ENCODE data around the gene AGFG1.

Gene AGFG1

DNA sequence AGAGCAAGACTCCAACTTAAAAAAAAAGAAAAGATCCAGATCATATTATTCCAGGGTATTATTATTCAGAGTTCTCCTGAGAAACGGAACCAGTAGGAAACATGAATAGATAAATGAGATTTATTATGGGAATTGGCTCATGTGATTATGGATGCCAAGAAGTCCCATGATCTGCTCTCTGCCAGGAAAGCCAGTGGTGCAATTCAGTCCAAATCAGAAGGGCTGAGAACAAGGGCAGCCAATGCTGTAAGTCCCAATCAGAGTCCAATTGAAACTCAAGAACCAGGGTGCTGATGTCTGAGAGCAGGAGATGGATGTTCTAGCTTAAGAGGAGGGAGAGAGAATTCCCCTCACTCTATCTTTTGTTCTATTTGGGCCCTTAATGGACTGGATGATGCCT, 134.5 kb downstream of the AGFG1 start:
- no peaks in the 10 kb centered on the region for H3K4me1 ChIP-seq (ENCODE audit: insufficient read depth, low read length)
- DNase-seq (no peak), ATAC-seq (ENCODE audit: insufficient read depth, low read depth) (no peak)
- H4K20me1 ChIP-seq (ENCODE audit: insufficient read depth, low read length), result no peaks in the 10 kb centered on the region
- no peaks in the 10 kb centered on the region for H3K27me3 ChIP-seq (ENCODE audit: insufficient read depth, low read length, poor library complexity)
- H3K9ac ChIP-seq (ENCODE audit: low read depth, low read length), result no peak overlapping the region
- H3K4me2 ChIP-seq (ENCODE audit: insufficient read depth, low read length), result no peak overlapping the region
- H3K9me3 ChIP-seq (ENCODE audit: insufficient read depth, low read length, severe bottlenecking), result no peaks in the 10 kb centered on the region
- no peak overlapping the region for H2AFZ ChIP-seq (ENCODE audit: low read depth, low read length)
- no peak overlapping the region for H3K4me3 ChIP-seq (ENCODE audit: low read depth in 1 of 2, low read length in 2 of 2)
- no peaks in the 10 kb centered on the region for H3K36me3 ChIP-seq (ENCODE audit: insufficient read depth, low read length)
- H3K27ac ChIP-seq (ENCODE audit: low read length), result no peak overlapping the region
- H3K79me2 ChIP-seq (ENCODE audit: insufficient read depth, low read length), result no peaks in the 10 kb centered on the region
- TF ChIP-seq, protein P1, sequence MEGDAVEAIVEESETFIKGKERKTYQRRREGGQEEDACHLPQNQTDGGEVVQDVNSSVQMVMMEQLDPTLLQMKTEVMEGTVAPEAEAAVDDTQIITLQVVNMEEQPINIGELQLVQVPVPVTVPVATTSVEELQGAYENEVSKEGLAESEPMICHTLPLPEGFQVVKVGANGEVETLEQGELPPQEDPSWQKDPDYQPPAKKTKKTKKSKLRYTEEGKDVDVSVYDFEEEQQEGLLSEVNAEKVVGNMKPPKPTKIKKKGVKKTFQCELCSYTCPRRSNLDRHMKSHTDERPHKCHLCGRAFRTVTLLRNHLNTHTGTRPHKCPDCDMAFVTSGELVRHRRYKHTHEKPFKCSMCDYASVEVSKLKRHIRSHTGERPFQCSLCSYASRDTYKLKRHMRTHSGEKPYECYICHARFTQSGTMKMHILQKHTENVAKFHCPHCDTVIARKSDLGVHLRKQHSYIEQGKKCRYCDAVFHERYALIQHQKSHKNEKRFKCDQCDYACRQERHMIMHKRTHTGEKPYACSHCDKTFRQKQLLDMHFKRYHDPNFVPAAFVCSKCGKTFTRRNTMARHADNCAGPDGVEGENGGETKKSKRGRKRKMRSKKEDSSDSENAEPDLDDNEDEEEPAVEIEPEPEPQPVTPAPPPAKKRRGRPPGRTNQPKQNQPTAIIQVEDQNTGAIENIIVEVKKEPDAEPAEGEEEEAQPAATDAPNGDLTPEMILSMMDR (IDR thresholded peaks at IDR 0.05; ENCODE audit: borderline replicate concordance, extremely low read depth, low read length, poor library complexity, severe bottlenecking), result no peak
- no peak for TF ChIP-seq EZH2 (IDR thresholded peaks at IDR 0.05; ENCODE audit: borderline replicate concordance, low read depth, low read length, severe bottlenecking)

DNA sequence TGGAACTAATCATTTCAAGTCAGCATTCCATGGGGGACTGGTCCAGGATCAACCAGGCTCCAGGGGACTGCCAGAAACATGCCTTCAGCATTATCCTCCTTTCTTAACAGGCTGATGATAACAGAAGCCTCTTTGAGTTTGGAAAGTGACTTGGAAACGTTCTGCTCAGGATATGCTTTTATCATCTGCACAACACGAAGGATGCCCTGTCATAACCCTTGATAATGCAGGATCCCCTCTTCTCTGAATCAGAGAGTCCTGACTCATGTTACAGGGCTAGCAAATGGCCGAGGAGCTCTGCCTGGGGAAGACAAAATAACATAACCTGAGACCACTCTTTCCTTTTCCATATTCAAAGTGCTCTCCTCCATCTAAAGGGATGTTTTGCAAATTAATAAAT, 136.0 kb downstream of the AGFG1 start:
- DNase-seq (no peak), ATAC-seq (ENCODE audit: insufficient read depth, low read depth) (no peak)
- Histone ChIP-seq H3K4me2 (ENCODE audit: insufficient read depth, low read length) (no peak overlapping the region), H3K4me3 (ENCODE audit: low read depth in 1 of 2, low read length in 2 of 2) (no peak overlapping the region), H3K27me3 (ENCODE audit: insufficient read depth, low read length, poor library complexity) (no peaks in the 10 kb centered on the region), H4K20me1 (ENCODE audit: insufficient read depth, low read length) (no peaks in the 10 kb centered on the region), H2AFZ (ENCODE audit: low read depth, low read length) (no peak overlapping the region), H3K27ac (ENCODE audit: low read length) (no peak overlapping the region), H3K9ac (ENCODE audit: low read depth, low read length) (no peak overlapping the region), H3K79me2 (ENCODE audit: insufficient read depth, low read length) (no peaks in the 10 kb centered on the region), H3K4me1 (ENCODE audit: insufficient read depth, low read length) (no peaks in the 10 kb centered on the region), H3K36me3 (ENCODE audit: insufficient read depth, low read length) (no peaks in the 10 kb centered on the region), H3K9me3 (ENCODE audit: insufficient read depth, low read length, severe bottlenecking) (no peaks in the 10 kb centered on the region)
- no peak for TF ChIP-seq EZH2 (IDR thresholded peaks at IDR 0.05; ENCODE audit: borderline replicate concordance, low read depth, low read length, severe bottlenecking)
- TF ChIP-seq, protein P1 (IDR thresholded peaks at IDR 0.05; ENCODE audit: borderline replicate concordance, extremely low read depth, low read length, poor library complexity, severe bottlenecking), result no peak

DNA sequence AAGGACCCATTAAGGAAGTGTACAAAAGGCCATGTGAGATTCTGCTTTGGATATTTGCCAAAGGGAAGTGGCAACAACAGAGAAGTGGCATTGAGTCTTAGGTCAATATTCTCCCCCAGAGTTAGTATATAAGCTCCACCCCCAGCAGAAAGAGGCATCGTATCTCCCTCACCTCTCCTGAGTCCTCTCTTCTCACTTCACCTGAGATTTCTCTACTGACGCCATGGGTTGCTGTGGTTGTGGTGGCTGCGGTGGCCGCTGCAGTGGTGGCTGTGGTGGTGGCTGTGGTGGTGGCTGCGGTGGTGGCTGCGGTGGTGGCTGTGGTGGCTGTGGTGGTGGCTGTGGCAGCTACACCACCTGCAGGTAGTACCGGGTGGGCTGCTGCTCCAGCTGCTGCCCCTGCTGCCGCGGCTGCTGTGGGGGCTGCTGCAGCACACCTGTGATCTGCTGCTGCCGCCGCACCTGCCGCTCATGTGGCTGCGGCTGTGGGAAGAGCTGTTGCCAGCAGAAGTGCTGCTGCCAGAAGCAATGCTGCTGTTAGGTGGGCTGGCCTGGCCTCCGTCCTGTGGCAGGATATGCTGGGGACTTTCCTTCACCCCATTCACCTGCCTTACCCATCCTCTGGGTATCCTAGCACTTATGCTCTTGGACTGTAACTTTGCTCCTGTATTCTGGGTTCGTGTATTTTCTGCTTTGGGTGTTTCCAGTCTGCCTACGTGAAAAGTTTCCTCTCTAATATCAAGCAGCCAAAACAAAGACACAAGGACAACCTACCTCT, 136.8 kb downstream of the AGFG1 start:
- no peaks in the 10 kb centered on the region for H3K79me2 ChIP-seq (ENCODE audit: insufficient read depth, low read length)
- H3K4me3 ChIP-seq (ENCODE audit: low read depth in 1 of 2, low read length in 2 of 2), result no peak overlapping the region
- H3K4me1 ChIP-seq (ENCODE audit: insufficient read depth, low read length), result no peaks in the 10 kb centered on the region
- no peak overlapping the region for H3K27ac ChIP-seq (ENCODE audit: low read length)
- H3K9me3 ChIP-seq (ENCODE audit: insufficient read depth, low read length, severe bottlenecking), result no peaks in the 10 kb centered on the region
- no peak overlapping the region for H2AFZ ChIP-seq (ENCODE audit: low read depth, low read length)
- no peak overlapping the region for H3K4me2 ChIP-seq (ENCODE audit: insufficient read depth, low read length)
- H3K27me3 ChIP-seq (ENCODE audit: insufficient read depth, low read length, poor library complexity), result no peaks in the 10 kb centered on the region
- H3K36me3 ChIP-seq (ENCODE audit: insufficient read depth, low read length), result no peaks in the 10 kb centered on the region
- no peak for TF ChIP-seq EZH2 (IDR thresholded peaks at IDR 0.05; ENCODE audit: borderline replicate concordance, low read depth, low read length, severe bottlenecking)
- TF ChIP-seq, protein P1 (IDR thresholded peaks at IDR 0.05; ENCODE audit: borderline replicate concordance, extremely low read depth, low read length, poor library complexity, severe bottlenecking), result no peak
- DNase-seq (peak; percentile 10), ATAC-seq (ENCODE audit: insufficient read depth, low read depth) (no peak)
- no peak overlapping the region for H3K9ac ChIP-seq (ENCODE audit: low read depth, low read length)
- no peaks in the 10 kb centered on the region for H4K20me1 ChIP-seq (ENCODE audit: insufficient read depth, low read length)
